Activated naive CD4-positive, alpha-beta T cell treated with anti-CD3 and anti-CD28 coated beads, Interleukin-2, amount 10 ng/mL, durations not matched to agents 5 hours and 36 hours (primary cell): Measurements from ENCODE around the gene INSR. TPM values are rescaled to one million over a fixed set of nuclear protein-coding genes. Genes with fewer than 3 reads are reported as not detected.

Source experiments
- total RNA-seq, 2 experiments: library from RNA; stranded (reverse); gene quantifications; one replicate each; pipeline ENCODE4 v1.2.3, GENCODE V29; 2021

INSR gene
- total RNA-seq, result 1 to 10 TPM; 4.0 to 5.1 TPM

GRCh38 chr19:7293762-7294557 is at the start of gene INSR:
TSS of gene INSR (minus strand) at chr19:7294414. CDS start at chr19:7293891, 523 bp downstream.

GRCh38 chr19:7069042-7069903 is 224.9 kb downstream of the INSR start, which contains the start of gene ZNF557:
TSS of gene ZNF557 (plus strand) at chr19:7069703. CDS start at chr19:7075075, 5,372 bp downstream.

Other genes with a start within 250 kb of the INSR start
- not detected for gene MBD3L2, start 245.1 kb downstream of the INSR start, total RNA-seq
- not detected for gene MBD3L3, start 235.7 kb downstream of the INSR start, total RNA-seq
- gene ZNF557, start 224.7 kb downstream of the INSR start, total RNA-seq, result 10 to 100 TPM; 17.2 to 18.0 TPM
- gene ARHGEF18, start 54.5 kb upstream of the INSR start, total RNA-seq, result 10 to 100 TPM; 42.5 to 52.4 TPM
- under 1 TPM; 0.58 to 0.84 TPM for gene PEX11G, start 194.6 kb upstream of the INSR start, total RNA-seq
- 1 to 10 TPM; 8.8 to 9.0 TPM for gene ZNF358, start 221.7 kb upstream of the INSR start, total RNA-seq
- gene MCOLN1, start 228.2 kb upstream of the INSR start, total RNA-seq, result 10 to 100 TPM; 11.2 to 12.6 TPM
- 100 to 1,000 TPM; 121 TPM for gene PNPLA6, start 241.3 kb upstream of the INSR start, total RNA-seq